Progenitor cell of endocrine pancreas (in vitro differentiated cells): ENCODE results near the gene PLPPR3. TPM values are rescaled to one million over a fixed set of nuclear protein-coding genes. Genes with fewer than 3 reads are reported as not detected.

Experiments used
- DNase-seq: peaks from one replicate; pipeline ENCODE4 v3.0.0; 2021; ENCODE audit warnings: low spot score; ENCODE audit not compliant: unreplicated experiment
- H3K27ac Mint-ChIP-seq: 2 replicates; pipeline ENCODE4 v1.8.0; 2021; ENCODE audit warnings: mild to moderate bottlenecking, moderate library complexity, mixed read lengths
- H3K27me3 Mint-ChIP-seq: 2 replicates; pipeline ENCODE4 v1.8.0; 2021; ENCODE audit warnings: mixed read lengths
- H3K36me3 Mint-ChIP-seq: 2 replicates; pipeline ENCODE4 v1.8.0; 2022; ENCODE audit warnings: mixed read lengths; ENCODE audit not compliant: insufficient read depth
- H3K4me1 Mint-ChIP-seq: 2 replicates; pipeline ENCODE4 v1.8.0; 2021; ENCODE audit warnings: low read depth, mixed read lengths
- H3K4me3 Mint-ChIP-seq: 2 replicates; pipeline ENCODE4 v1.8.0; 2021; ENCODE audit warnings: low read depth, mild to moderate bottlenecking, moderate library complexity, mixed read lengths
- H3K9me3 Mint-ChIP-seq: 2 replicates; pipeline ENCODE4 v1.8.0; 2021; ENCODE audit warnings: low read depth, mixed read lengths
- microRNA-seq: library from miRNA; unstranded; fragments of <30 nt; microRNA quantifications from one replicate; pipeline ENCODE4 v1.1.0, GENCODE V29; 2020; ENCODE audit warnings: borderline number of aligned reads; ENCODE audit not compliant: unreplicated experiment
- total RNA-seq: library from RNA; stranded (reverse); gene quantifications from 2 replicates; pipeline ENCODE4 v1.2.1, GENCODE V29; 2021
- TF ChIP-seq, protein P1 (sequence below): fragments of 200-600 bp; sonication (generic); IDR thresholded peaks from one replicate; pipeline ENCODE4 v1.5.0; 2021; ENCODE audit warnings: antibody characterized with exemption, mild to moderate bottlenecking; ENCODE audit not compliant: unreplicated experiment

Gene PLPPR3
- total RNA-seq, 1 donor from 2014 or later: 129 TPM

DNA sequence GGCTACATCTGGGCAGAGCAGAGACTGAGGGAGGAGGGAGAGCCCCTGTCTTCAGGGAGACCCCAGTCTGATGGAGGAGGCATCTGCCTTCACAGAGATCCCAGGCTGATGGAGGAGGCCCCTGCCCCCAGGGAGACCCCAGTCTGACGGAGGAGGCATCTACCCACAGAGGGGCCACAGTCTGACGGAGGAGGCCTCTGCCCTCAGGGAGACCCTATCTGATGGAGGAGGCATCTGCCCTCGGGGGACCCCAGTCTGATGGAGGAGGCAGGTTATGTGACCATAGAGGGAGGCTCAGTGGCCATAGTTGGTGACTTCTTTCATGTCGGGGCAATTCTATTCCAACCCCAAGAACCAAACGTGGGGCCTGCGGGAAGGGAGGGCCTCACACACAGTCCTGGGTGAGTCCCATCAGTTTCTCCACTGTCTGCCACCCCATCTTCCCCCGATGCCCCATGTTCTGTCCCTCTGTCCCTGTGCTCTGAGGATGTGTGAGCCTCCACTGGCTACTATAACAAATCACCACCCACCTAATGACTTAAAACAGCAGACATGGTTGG, 56.5 kb downstream of the PLPPR3 start:
- H3K9me3 Mint-ChIP-seq: no peaks in the 10 kb centered on the region
- no peaks in the 10 kb centered on the region for H3K36me3 Mint-ChIP-seq
- no peak overlapping the region for H3K4me3 Mint-ChIP-seq
- no peaks in the 10 kb centered on the region for H3K4me1 Mint-ChIP-seq
- H3K27ac Mint-ChIP-seq: no peak overlapping the region
- TF ChIP-seq, protein P1, sequence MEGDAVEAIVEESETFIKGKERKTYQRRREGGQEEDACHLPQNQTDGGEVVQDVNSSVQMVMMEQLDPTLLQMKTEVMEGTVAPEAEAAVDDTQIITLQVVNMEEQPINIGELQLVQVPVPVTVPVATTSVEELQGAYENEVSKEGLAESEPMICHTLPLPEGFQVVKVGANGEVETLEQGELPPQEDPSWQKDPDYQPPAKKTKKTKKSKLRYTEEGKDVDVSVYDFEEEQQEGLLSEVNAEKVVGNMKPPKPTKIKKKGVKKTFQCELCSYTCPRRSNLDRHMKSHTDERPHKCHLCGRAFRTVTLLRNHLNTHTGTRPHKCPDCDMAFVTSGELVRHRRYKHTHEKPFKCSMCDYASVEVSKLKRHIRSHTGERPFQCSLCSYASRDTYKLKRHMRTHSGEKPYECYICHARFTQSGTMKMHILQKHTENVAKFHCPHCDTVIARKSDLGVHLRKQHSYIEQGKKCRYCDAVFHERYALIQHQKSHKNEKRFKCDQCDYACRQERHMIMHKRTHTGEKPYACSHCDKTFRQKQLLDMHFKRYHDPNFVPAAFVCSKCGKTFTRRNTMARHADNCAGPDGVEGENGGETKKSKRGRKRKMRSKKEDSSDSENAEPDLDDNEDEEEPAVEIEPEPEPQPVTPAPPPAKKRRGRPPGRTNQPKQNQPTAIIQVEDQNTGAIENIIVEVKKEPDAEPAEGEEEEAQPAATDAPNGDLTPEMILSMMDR: no peak
- peaks cover 2% of the 10 kb centered on the region for H3K27me3 Mint-ChIP-seq
- no peak for DNase-seq

DNA sequence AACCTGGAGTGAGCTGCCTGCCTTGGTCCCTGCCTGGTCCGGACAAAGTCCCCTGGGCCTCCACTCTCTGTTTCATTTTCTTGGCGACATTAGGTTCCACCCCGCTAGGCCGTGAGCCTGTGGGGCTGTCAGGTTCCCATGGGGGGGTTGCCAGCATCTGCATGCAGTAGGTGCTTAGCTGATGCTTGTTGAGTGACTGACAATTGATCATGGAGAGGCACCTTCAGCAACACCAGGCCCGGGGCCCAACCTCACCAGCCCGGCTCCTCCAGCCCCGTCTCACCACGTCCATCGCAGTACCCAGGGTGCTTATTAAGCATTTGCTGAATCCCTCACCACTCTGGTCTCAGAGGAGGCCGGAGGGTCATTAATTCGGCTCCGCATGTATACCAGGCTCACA, 57.5 kb downstream of the PLPPR3 start:
- no peak for DNase-seq
- TF ChIP-seq, protein P1: no peak
- Mint-ChIP-seq H3K27me3 (peaks cover 5% of the 10 kb centered on the region), H3K36me3 (peaks cover 2% of the 10 kb centered on the region), H3K4me3 (no peak overlapping the region), H3K9me3 (no peaks in the 10 kb centered on the region), H3K27ac (no peak overlapping the region), H3K4me1 (no peaks in the 10 kb centered on the region)

DNA sequence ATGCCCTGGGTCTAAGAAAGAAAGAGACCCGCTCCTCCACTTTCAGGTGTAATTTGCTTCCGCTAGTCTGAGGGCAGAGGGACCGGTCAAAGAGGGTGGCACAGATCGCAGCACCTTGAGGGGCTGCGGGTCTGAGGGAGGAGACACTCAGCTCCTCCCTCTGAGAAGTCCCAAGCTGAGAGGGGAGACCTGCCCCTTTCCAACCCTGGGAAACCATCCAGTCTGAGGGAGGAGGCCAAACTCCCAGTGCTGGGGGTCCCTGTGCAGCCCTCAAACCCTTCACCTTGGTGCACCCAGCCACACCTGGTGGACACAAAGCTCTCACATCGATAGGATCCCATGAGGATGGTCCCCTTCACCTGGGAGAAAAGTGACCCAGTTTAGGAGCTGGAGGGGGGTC, 57.9 kb downstream of the PLPPR3 start:
- TF ChIP-seq, protein P1: no peak
- Mint-ChIP-seq H3K9me3 (no peaks in the 10 kb centered on the region), H3K27ac (no peak overlapping the region), H3K36me3 (peaks cover 2% of the 10 kb centered on the region), H3K27me3 (peaks cover 5% of the 10 kb centered on the region), H3K4me3 (no peak overlapping the region), H3K4me1 (no peaks in the 10 kb centered on the region)
- no peak for DNase-seq

DNA sequence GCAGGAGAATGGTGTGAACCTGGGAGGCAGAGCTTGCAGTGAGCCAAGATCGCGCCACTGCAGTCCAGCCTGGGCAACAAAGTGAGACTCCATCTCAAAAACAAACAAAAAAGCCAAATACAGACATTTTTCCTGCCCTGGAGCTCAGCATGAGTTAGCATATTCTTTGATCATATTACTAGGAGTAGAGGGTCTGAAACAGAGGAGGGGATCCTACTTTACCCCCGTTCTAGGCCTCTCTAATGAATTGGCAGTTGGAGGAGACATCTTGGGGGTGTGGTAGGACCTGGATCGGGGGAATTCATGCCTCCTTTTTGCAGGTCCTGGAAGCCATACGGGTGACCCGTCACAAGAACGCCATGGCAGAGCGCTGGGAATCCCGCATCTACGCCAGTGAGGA, 58.6 kb downstream of the PLPPR3 start:
- DNase-seq: no peak
- H3K27me3 Mint-ChIP-seq: peaks cover 5% of the 10 kb centered on the region
- no peak overlapping the region for H3K27ac Mint-ChIP-seq
- TF ChIP-seq, protein P1: no peak
- no peaks in the 10 kb centered on the region for H3K9me3 Mint-ChIP-seq
- no peaks in the 10 kb centered on the region for H3K4me1 Mint-ChIP-seq
- peaks cover 2% of the 10 kb centered on the region for H3K36me3 Mint-ChIP-seq
- H3K4me3 Mint-ChIP-seq: no peak overlapping the region

Small RNA genes lying within 50 kb of the gene (microRNA-seq; reads per million reads assigned to microRNA genes)
- 43.0 reads per million, percentile 43 among the genes with 10 or more reads in this experiment for gene MIR3187
- gene MIR4745: 48.3 reads per million, percentile 44 among the genes with 10 or more reads in this experiment

Other genes starting within 250 kb of the PLPPR3 start
- gene BSG, start 249.4 kb downstream of the PLPPR3 start, total RNA-seq: 464 and 472 TPM in 2 replicates
- 0.34 and 0.47 TPM in 2 replicates for gene HCN2, start 232.1 kb downstream of the PLPPR3 start, total RNA-seq
- gene POLRMT, start 188.4 kb downstream of the PLPPR3 start, total RNA-seq: 62.9 and 68.4 TPM in 2 replicates
- 0.43 and 0.49 TPM in 2 replicates for gene FGF22, start 182.1 kb downstream of the PLPPR3 start, total RNA-seq
- gene RNF126, start 158.7 kb downstream of the PLPPR3 start, total RNA-seq: 37.3 and 39.2 TPM in 2 replicates
- gene FSTL3, start 145.6 kb downstream of the PLPPR3 start, total RNA-seq: 13.8 and 14.4 TPM in 2 replicates
- gene PRSS57, start 126.5 kb downstream of the PLPPR3 start, total RNA-seq: not detected in 2 replicates
- gene PALM, start 113.0 kb downstream of the PLPPR3 start, total RNA-seq: 52.4 and 54.3 TPM in 2 replicates
- 1.1 and 2.5 TPM in 2 replicates for gene MISP, start 70.8 kb downstream of the PLPPR3 start, total RNA-seq
- 497 and 500 TPM in 2 replicates for gene PTBP1, start 24.5 kb downstream of the PLPPR3 start, total RNA-seq
- 4.8 and 5.1 TPM in 2 replicates for gene AZU1, start 5.9 kb upstream of the PLPPR3 start, total RNA-seq
- gene PRTN3, start 19.0 kb upstream of the PLPPR3 start, total RNA-seq: not detected in 2 replicates
- gene ELANE, start 30.3 kb upstream of the PLPPR3 start, total RNA-seq: not detected in 2 replicates
- 1.1 and 1.3 TPM in 2 replicates for gene CFD, start 37.7 kb upstream of the PLPPR3 start, total RNA-seq
- gene MED16, start 71.2 kb upstream of the PLPPR3 start, total RNA-seq: 87.2 and 91.7 TPM in 2 replicates
- not detected in 2 replicates for gene RNU6-9, start 71.5 kb upstream of the PLPPR3 start, total RNA-seq
- gene R3HDM4, start 91.3 kb upstream of the PLPPR3 start, total RNA-seq: 61.4 and 63.1 TPM in 2 replicates
- 5.8 and 6.1 TPM in 2 replicates for gene KISS1R, start 95.4 kb upstream of the PLPPR3 start, total RNA-seq
- gene ARID3A, start 104.1 kb upstream of the PLPPR3 start, total RNA-seq: 149 and 154 TPM in 2 replicates
- gene WDR18, start 162.4 kb upstream of the PLPPR3 start, total RNA-seq: 71.8 and 72.3 TPM in 2 replicates
- gene GRIN3B, start 178.5 kb upstream of the PLPPR3 start, total RNA-seq: 1.4 and 1.5 TPM in 2 replicates
- 171 and 199 TPM in 2 replicates for gene TMEM259, start 199.2 kb upstream of the PLPPR3 start, total RNA-seq
- gene RNU6-2, start 199.6 kb upstream of the PLPPR3 start, total RNA-seq: not detected in 2 replicates
- gene CNN2, start 204.7 kb upstream of the PLPPR3 start, total RNA-seq: 225 and 226 TPM in 2 replicates
- gene ABCA7, start 218.2 kb upstream of the PLPPR3 start, total RNA-seq: 54.6 and 57.3 TPM in 2 replicates
- 6.1 and 8.1 TPM in 2 replicates for gene ARHGAP45, start 245.2 kb upstream of the PLPPR3 start, total RNA-seq